ES-I3 (cell line): ENCODE results near the gene PMEL.
"Not testable (repeated sequence)": the region's sequence is repeated elsewhere in the genome, so short reads cannot be mapped to it uniquely, and the experiment has no call there.

Experiments used
- H3K36me3 ChIP-seq: 2 replicates; pipeline ENCODE4 v1.6.1; 2013; ENCODE audit warnings: mild to moderate bottlenecking, low read length, control low read depth, moderate library complexity; ENCODE audit not compliant: insufficient read depth
- H3K4me1 ChIP-seq: 2 replicates; pipeline ENCODE4 v1.6.1; 2013; ENCODE audit warnings: mild to moderate bottlenecking, control low read depth, low read length; ENCODE audit not compliant: insufficient read depth
- H3K9ac ChIP-seq: 2 replicates; pipeline ENCODE4 v1.6.1; 2013; ENCODE audit warnings: low read depth, mild to moderate bottlenecking, low read length, moderate library complexity
- H3K9me3 ChIP-seq: 2 replicates; pipeline ENCODE4 v1.6.1; 2013; ENCODE audit warnings: mild to moderate bottlenecking, low read length, moderate library complexity; ENCODE audit not compliant: control insufficient read depth, insufficient read depth

The PMEL gene

DNA sequence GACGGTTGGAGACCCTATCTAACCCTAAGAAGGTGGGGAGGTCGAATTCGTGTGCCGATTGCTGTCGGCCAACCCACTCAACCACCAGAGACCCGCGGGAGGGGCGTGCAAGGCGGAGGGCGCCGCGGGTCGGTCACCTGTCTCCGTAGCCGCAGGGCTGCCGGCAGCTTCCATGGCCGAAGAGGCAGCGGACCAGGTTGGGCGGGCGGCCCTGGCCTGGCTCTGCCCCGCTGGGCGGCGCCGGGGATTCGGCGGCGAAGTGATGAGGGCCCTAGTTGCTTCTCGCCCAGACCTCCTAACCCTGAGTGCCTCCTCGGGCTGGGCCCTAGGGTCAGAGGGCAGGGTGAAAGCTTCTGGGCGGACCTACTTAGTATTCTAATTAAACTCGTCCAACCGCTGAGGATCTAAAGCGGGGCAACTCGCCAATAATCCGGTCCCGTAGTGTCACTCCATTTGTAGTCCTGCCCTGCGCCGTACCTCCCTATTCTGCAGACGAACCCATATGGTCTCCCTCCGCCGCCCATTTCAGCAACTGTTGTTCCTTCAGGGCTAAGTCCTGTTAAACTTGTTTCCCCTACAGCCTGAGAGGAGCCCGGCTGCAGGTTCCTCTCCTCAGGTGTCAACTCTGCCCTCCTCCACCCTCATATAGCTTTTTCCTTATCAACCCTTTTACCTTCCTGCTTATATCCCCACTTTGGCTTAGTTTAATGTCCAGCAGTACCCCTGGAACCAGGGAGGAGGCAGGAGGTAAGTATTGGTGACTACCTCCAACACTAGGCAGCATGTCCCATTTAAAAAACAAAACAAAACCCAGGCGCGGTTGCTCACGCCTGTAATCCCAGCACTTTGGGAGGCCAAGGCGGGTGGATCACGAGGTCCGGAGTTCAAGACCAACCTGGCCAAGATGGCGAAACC is 38.0 kb downstream of the PMEL start, which contains the start of gene PYM1:
TSS of gene PYM1 (minus strand) at position 307 of the 915 bp plus-strand sequence. CDS start at position 174, 133 bp downstream.
- H3K36me3 ChIP-seq, result no peaks in the 10 kb centered on the region
- H3K4me1 ChIP-seq, result peaks cover 37% of the 10 kb centered on the region
- H3K9ac ChIP-seq, result peak within 1 kb of the TSS; percentile 99
- no peaks in the 10 kb centered on the region for H3K9me3 ChIP-seq

DNA sequence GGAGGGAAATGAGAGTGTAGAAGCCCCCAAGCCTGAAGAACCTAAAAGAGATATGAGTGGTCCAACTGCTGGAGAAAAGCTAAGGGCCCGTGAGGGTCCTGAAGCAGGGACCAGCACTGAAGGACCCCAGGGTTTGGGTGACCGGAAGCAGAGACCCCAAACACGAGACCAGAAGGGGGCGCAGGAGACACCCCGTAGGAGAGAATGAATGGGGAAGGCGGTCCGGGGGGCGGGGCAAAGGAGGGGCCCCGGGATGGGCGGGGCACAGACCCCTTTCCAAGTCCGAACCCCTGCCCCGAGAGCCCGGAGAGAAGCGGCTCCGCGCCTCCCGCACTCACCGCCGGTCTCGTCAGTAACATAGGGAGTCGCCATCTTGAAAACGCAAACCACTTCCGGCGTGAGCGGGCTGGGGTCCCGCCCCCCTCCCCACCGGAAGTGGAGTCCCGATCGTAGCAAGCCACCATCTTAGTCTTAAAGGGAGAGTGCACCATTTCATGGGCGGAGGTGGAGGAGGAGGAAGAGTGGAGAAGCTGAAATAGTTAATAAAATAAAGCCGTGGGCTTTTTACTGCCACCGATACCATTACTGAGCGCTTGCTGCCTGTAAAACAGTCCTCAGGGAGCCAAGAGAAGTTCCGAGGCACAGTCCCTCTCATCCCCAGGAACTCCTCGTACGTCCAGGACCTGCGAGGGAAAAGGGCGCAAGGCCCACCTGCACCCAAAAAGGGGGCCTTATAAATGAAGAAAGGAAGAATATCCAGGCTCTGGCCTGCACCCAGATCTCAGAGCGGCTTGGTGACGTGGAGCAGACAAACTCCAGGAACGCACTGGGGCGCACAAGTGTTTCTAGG is 38.9 kb downstream of the PMEL start:
- Histone ChIP-seq H3K4me1 (peaks cover 32% of the 10 kb centered on the region), H3K9ac (peak overlapping the region; percentile 99), H3K9me3 (no peaks in the 10 kb centered on the region), H3K36me3 (peaks cover 2% of the 10 kb centered on the region; the same call in 1 of the 2 replicates)

DNA sequence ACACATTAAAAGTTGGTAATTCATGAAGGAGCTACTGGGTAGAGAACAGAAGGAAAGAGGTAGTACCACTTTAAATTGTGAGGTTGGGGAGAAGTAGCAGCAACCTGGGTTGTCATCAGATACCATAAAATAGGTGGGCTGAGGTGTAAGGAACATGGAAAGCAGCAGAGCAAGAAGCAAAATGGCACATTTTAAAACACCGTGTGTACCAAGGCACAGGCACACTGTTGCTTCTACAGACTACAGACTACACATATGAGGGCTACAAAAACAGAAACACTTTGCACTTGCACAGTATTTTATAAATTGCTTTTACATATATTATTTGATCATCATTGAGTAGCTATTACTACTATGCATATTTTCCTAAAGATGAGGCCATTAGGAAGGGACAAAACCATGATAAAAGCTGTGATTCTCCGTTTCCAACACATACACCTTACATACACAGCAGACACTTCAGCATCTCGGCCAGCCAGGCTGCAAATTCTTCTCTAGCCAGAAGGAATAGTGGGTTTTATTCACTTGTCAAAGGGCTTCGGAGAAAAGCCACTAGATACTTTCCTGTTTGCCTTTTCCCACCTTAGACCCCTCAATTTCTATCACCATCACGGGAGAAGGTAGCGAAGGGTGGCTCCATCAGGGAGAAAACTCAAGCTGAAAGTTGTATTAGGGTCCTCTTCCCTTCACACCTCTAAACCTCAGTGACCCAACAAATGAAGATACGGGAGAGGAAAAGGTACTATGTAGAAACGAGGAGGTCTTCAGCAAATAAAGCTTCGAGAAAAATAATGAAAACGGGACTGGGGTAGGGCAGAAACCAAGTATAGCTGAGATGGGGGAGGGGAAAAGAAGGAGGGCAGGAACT is 39.7 kb downstream of the PMEL start:
- Histone ChIP-seq H3K4me1 (peaks cover 30% of the 10 kb centered on the region), H3K9ac (peak overlapping the region; percentile 99), H3K9me3 (no peaks in the 10 kb centered on the region), H3K36me3 (peaks cover 2% of the 10 kb centered on the region; the same call in 1 of the 2 replicates)

DNA sequence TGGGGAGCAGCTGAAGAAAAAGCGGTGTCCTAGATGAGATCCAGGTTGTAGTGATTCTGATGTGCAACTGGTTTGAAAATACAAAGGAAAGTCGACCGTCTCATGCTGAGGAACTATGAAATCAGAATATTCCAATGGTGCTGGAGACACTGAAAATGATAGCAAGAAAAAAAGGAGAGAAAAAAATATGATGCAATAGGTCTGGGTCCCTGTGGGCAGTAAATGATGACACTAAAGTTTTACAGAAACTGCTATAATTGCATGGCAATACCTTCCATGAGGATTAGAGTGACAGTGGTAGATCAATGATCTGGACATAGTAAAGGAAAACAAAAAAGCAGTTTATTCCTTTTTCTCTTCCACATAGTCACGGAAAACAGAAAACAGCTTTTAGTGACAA is 40.5 kb downstream of the PMEL start:
- Histone ChIP-seq H3K9me3 (no peaks in the 10 kb centered on the region), H3K36me3 (peaks cover 2% of the 10 kb centered on the region; the same call in 1 of the 2 replicates), H3K9ac (no peak overlapping the region; the same call in 1 of the 2 replicates), H3K4me1 (peaks cover 23% of the 10 kb centered on the region)

GRCh38 chr12:55923648-55924047 is 42.2 kb downstream of the PMEL start:
- H3K36me3 ChIP-seq, H3K9me3 ChIP-seq, H3K9ac ChIP-seq: not testable (repeated sequence)
- peaks cover 10% of the 10 kb centered on the region; the same call in 1 of the 2 replicates for H3K4me1 ChIP-seq

- no peak overlapping the region for H3K9ac ChIP-seq
- H3K9me3 ChIP-seq, result no peaks in the 10 kb centered on the region
- H3K36me3 ChIP-seq, result peaks cover 2% of the 10 kb centered on the region; the same call in 1 of the 2 replicates
- H3K4me1 ChIP-seq, result peaks cover 10% of the 10 kb centered on the region; the same call in 1 of the 2 replicates
These were observed 43.7 kb downstream of the PMEL start for GRCh38 chr12:55922126-55922525.

DNA sequence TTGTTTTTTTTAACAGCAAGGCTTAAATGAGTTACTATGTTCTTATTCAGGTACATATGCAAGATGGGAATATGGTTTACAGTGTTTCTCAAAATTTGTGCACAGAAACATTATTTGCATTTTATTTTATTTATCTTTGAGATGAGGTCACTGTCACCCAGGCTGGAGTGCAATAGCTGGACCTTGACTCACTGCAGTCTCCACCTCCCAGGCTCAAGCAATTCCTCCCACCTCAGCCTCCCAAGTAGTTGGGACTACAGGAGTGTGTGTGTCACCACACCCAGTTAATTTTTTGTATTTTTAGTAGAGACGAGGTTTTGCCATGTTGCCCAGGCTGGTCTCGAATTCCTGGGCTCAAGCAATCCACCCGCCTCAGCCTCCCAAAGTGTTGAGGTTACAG is 46.8 kb downstream of the PMEL start:
- not testable (repeated sequence) for H3K4me1 ChIP-seq, H3K9ac ChIP-seq, H3K36me3 ChIP-seq, H3K9me3 ChIP-seq

DNA sequence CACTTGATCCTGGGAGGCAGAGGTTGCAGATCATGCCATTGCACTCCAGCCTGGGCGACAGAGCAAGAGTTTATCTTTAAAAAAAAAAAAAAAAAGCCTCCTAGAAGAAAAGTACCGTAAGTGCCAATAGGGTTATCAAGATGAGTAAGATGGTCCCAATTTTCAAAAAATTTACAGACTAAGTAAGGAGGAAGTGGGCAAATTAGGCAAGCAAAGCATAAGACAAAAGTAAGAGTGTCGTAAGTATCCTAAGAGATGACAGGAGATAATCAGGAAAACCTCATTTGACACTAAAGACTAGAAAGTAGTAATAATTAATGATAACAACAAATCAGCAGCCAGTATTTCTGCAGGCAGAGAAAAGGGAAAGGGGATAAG is 50.4 kb downstream of the PMEL start:
- no peaks in the 10 kb centered on the region for H3K9me3 ChIP-seq
- no peaks in the 10 kb centered on the region for H3K4me1 ChIP-seq
- peaks cover 7% of the 10 kb centered on the region for H3K36me3 ChIP-seq

DNA sequence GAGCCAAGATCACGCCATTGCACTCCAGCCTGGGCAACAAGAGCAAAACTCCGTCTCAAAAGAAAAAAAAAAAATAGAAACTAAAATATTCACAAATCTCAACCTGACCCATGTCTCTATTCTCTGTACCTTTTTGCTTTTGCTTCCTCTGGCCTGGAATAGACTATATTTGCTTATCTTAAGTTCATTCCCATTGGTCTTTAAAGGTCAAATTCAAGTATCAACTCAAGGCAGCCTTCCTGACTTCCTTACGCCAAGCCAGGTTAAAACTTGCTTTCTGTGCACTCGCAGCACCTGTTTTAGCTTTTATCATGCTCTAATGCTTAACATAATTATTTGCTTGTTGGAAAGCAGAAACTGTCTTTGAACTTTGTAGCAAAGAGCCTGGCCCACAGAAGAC is 52.9 kb downstream of the PMEL start:
- Histone ChIP-seq H3K9me3 (no peaks in the 10 kb centered on the region), H3K9ac (no peak overlapping the region), H3K4me1 (no peaks in the 10 kb centered on the region), H3K36me3 (peaks cover 7% of the 10 kb centered on the region)

More for the DNA sequence above, 50.4 kb downstream of the PMEL start:
- H3K9ac ChIP-seq, result no peak overlapping the region

GRCh38 chr12:55909513-55909884 is 56.3 kb downstream of the PMEL start:
- peaks cover 7% of the 10 kb centered on the region for H3K36me3 ChIP-seq
- H3K9ac ChIP-seq, result no peak overlapping the region; the same call in 1 of the 2 replicates
- H3K4me1 ChIP-seq, result no peaks in the 10 kb centered on the region
- H3K9me3 ChIP-seq, result no peaks in the 10 kb centered on the region

- Histone ChIP-seq H3K36me3 (peaks cover 2% of the 10 kb centered on the region), H3K9me3 (no peaks in the 10 kb centered on the region), H3K9ac (no peak overlapping the region), H3K4me1 (no peaks in the 10 kb centered on the region)
These were observed 56.9 kb downstream of the PMEL start for GRCh38 chr12:55908726-55909512.

DNA sequence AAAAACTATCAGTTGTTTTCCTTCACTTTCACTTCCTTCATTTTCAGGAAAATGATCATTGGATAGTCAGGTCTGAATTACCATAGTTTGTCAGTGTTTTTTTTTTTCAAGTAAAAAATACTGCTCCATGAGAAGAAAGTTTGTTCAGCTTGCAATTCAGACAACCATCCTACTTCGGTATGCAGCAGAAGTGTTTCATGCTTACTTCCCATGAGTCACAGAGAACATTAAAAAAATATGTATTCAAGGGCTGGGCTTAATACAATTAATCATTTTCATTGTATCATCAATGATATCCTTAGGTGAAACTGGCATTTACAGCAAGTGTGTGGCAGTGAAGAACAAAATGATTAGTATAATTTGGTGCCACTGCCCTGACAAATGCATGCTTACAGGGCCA is 59.8 kb downstream of the PMEL start:
- no peak overlapping the region for H3K9ac ChIP-seq
- H3K4me1 ChIP-seq, result no peaks in the 10 kb centered on the region
- peaks cover 10% of the 10 kb centered on the region for H3K36me3 ChIP-seq
- no peaks in the 10 kb centered on the region for H3K9me3 ChIP-seq
